GM12878 (cell line): Measurements from ENCODE around the gene WDR18. TPM values are rescaled to one million over a fixed set of nuclear protein-coding genes. Genes with fewer than 3 reads are reported as not detected.

Experiments
- ATAC-seq: fragments of 200-7000 bp; cut with Tn5 transposase; 3 replicates; pipeline ENCODE4 v1.9.1; 2020; ENCODE audit warnings: mild to moderate bottlenecking, moderate library complexity
- BruUV-seq: library from RNA; stranded (reverse); fragments of 400-500 nt; replicated peaks from 2 replicates; lab custom pipeline; 2021; lab: Mats Ljungman, UMichigan
- CTCF ChIA-PET: fragments of 300-600 bp; sonication (Branson Sonifier 250); formaldehyde crosslinking; extraction: SDS; loops from one replicate; lab custom pipeline; 2021; ENCODE audit warnings: inconsistent platforms; lab: Yijun Ruan, JAX
- POLR2A ChIA-PET: fragments of 350-600 bp; formaldehyde crosslinking; extraction: SDS; loops from one replicate; lab custom pipeline; 2021; ENCODE audit warnings: inconsistent platforms; lab: Charles Lee
- RAD21 ChIA-PET: fragments of 300-600 bp; sonication (Branson Sonifier 250); formaldehyde crosslinking; loops from one replicate; lab custom pipeline; 2023; ENCODE audit warnings: antibody characterized with exemption; ENCODE audit not compliant: unreplicated experiment; lab: Charles Lee
- SMC1A ChIA-PET: fragments of 300-600 bp; sonication (Branson Sonifier 250); formaldehyde crosslinking; loops from one replicate; lab custom pipeline; 2023; ENCODE audit not compliant: unreplicated experiment, uncharacterized antibody; lab: Charles Lee
- DNase-seq: peaks from one replicate; pipeline ENCODE4 v3.0.0-alpha.2; 2011; ENCODE audit warnings: low read depth, low spot score
- FAIRE-seq: peaks from 3 replicates; lab custom pipeline; 2011; peaks lifted over from hg19 to GRCh38; lab: Jason Lieb, UNC
- H2AFZ ChIP-seq: 2 replicates; pipeline ENCODE4 v1.6.0; 2011; ENCODE audit warnings: low read depth, low read length, control low read depth; ENCODE audit not compliant: control insufficient read depth
- H3K27ac ChIP-seq: 2 replicates; pipeline ENCODE4 v1.5.1; 2011; ENCODE audit warnings: control low read depth; ENCODE audit not compliant: control insufficient read depth, insufficient read depth
- H3K27me3 ChIP-seq, 2 experiments: replicated peaks in 1 of 2; 2 replicates each; pipeline versions ENCODE4 v1.6.0 to v1.6.1; 2011; ENCODE audit warnings: low read length in 1 of 2; ENCODE audit not compliant: control insufficient read depth in 2 of 2, insufficient read depth in 2 of 2
- H3K36me3 ChIP-seq, 2 experiments: 2 replicates each; pipeline ENCODE4 v1.5.1; 2011; ENCODE audit warnings: low read length in 1 of 2; ENCODE audit not compliant: control insufficient read depth in 2 of 2, insufficient read depth in 2 of 2
- H3K4me1 ChIP-seq: 2 replicates; pipeline ENCODE4 v1.6.1; 2011; ENCODE audit warnings: mild to moderate bottlenecking, low read length, moderate library complexity, mixed read lengths; ENCODE audit not compliant: control insufficient read depth, insufficient read depth
- H3K4me2 ChIP-seq: 2 replicates; pipeline ENCODE4 v1.6.0; 2011; ENCODE audit warnings: control low read depth; ENCODE audit not compliant: control insufficient read depth, insufficient read depth
- H3K4me3 ChIP-seq: fragments of 200-600 bp; sonication (generic); 2 replicates; pipeline ENCODE4 v1.5.1; 2016
- H3K79me2 ChIP-seq: 2 replicates; pipeline ENCODE4 v1.6.0; 2011; ENCODE audit warnings: low read length; ENCODE audit not compliant: control insufficient read depth, insufficient read depth
- H3K9ac ChIP-seq: 2 replicates; pipeline ENCODE4 v1.8.0; 2011; ENCODE audit warnings: low read length, control low read depth, mixed read lengths; ENCODE audit not compliant: control insufficient read depth, insufficient read depth
- H3K9me3 ChIP-seq: replicated peaks from 3 replicates; pipeline ENCODE4 v1.5.1; 2011; ENCODE audit warnings: mild to moderate bottlenecking, low read length; ENCODE audit not compliant: control insufficient read depth, insufficient read depth
- H4K20me1 ChIP-seq: 2 replicates; pipeline ENCODE4 v1.6.0; 2011; ENCODE audit not compliant: control insufficient read depth, insufficient read depth
- CEBPB ChIP-seq, 2 experiments: fragments of 150-350 bp in 1 of 2; IDR thresholded peaks; 2 replicates each; pipeline ENCODE4 v1.6.1; 2012 to 2014; ENCODE audit warnings: low read depth in 2 of 2, low read length in 2 of 2, borderline replicate concordance in 1 of 2, inconsistent platforms in 1 of 2
- EGR1 ChIP-seq, 2 experiments: IDR thresholded peaks; 1 replicate in 1 of 2; 2 replicates in 1 of 2; pipeline ENCODE4 v1.6.1; 2011 to 2012; ENCODE audit warnings: low read depth in 2 of 2, low read length in 2 of 2, borderline replicate concordance in 1 of 2, mild to moderate bottlenecking in 1 of 2, moderate library complexity in 1 of 2
- MYC ChIP-seq: IDR thresholded peaks from 2 replicates; pipeline ENCODE4 v1.6.1; 2011; ENCODE audit warnings: mild to moderate bottlenecking, low read length, moderate library complexity, inconsistent platforms; ENCODE audit not compliant: insufficient read depth, insufficient replicate concordance, insufficient read length, severe bottlenecking
- SP1 ChIP-seq: IDR thresholded peaks from one replicate; pipeline ENCODE4 v1.6.1; 2011; ENCODE audit warnings: low read depth, low read length
- YBX1 ChIP-seq: fragments of 450-650 bp; IDR thresholded peaks from 2 replicates; pipeline ENCODE4 v1.6.1; 2016; ENCODE audit warnings: antibody characterized with exemption
- ZNF384 ChIP-seq: IDR thresholded peaks from 2 replicates; pipeline ENCODE4 v1.6.1; 2012; ENCODE audit warnings: low read depth, mild to moderate bottlenecking, low read length, improper control_type of control experiment, borderline replicate concordance
- WGBS: methylation state at CpG from one replicate; pipeline ENCODE4 v1.1.6; 2016; ENCODE audit warnings: low lambda C conversion rate; ENCODE audit not compliant: insufficient replicate concordance, insufficient coverage; ENCODE audit errors: missing lambda C conversion rate; 5-methylcytosine and 5-hydroxymethylcytosine counted together
- in situ Hi-C: fragments of 300-500 bp; cut with MboI; formaldehyde crosslinking; loops from 9 replicates; pipeline ENCODE4 v1.14.3; 2018; ENCODE audit warnings: mixed read lengths
- intact Hi-C: fragments of 100-400 bp; cut with micrococcal nuclease; formaldehyde crosslinking; loops from one replicate; pipeline ENCODE4 v1.14.2; 2022; ENCODE audit not compliant: unreplicated experiment
- polyA plus RNA-seq, 11 experiments: library from polyadenylated mRNA; depleted of rRNA in 4 of 11; unstranded in 6 of 11; stranded (reverse) in 5 of 11; fragments of >200 nt; fragmentation: Nextera tagmentation in 4 of 11; fragmentation: Illumina TruSeq in 1 of 11; extraction: Ambion mirVana in 4 of 11; extraction: Trizol in 1 of 11; gene quantifications; 1 replicate in 1 of 11; 2 replicates in 10 of 11; pipeline versions ENCODE4 v1.2.1 to v1.2.3, GENCODE V29; 2011 to 2016; ENCODE audit warnings: inconsistent platforms in 2 of 11, missing spikeins in 2 of 11, low read depth in 1 of 11
- total RNA-seq, 4 experiments: library from RNA; depleted of rRNA in 3 of 4; stranded (reverse); fragments of >200 nt in 3 of 4; fragmentation: Illumina TruSeq in 1 of 4; extraction: Trizol in 1 of 4; gene quantifications; 2 replicates each; pipeline versions ENCODE4 v1.2.1 to v1.2.3, GENCODE V29; 2013 to 2021
- TF ChIP-seq, protein P1 (sequence below): IDR thresholded peaks from 2 replicates; pipeline ENCODE4 v1.6.1; 2011; ENCODE audit warnings: low read depth, low read length, improper control_type of control experiment, borderline replicate concordance
- TF ChIP-seq, protein P2 (sequence below): IDR thresholded peaks from 2 replicates; pipeline ENCODE4 v1.6.1; 2011; ENCODE audit warnings: low read depth, mild to moderate bottlenecking, low read length, moderate library complexity, borderline replicate concordance; ENCODE audit errors: extremely low read depth
- TF ChIP-seq, protein P3 (sequence below): IDR thresholded peaks from 2 replicates; pipeline ENCODE4 v1.6.1; 2012; ENCODE audit warnings: low read depth, low read length, improper control_type of control experiment
- TF ChIP-seq, protein P4 (sequence below): fragments of 150-350 bp; IDR thresholded peaks from 2 replicates; pipeline ENCODE4 v1.6.1; 2016; ENCODE audit warnings: low read depth, low read length

Gene WDR18
- total and polyA plus RNA-seq, 10 of the 15 experiments (the other 5 are each of a cell fraction or from before 2014, with no cell fraction given): 3.0 to 206 (median 62.3) TPM

DNA sequence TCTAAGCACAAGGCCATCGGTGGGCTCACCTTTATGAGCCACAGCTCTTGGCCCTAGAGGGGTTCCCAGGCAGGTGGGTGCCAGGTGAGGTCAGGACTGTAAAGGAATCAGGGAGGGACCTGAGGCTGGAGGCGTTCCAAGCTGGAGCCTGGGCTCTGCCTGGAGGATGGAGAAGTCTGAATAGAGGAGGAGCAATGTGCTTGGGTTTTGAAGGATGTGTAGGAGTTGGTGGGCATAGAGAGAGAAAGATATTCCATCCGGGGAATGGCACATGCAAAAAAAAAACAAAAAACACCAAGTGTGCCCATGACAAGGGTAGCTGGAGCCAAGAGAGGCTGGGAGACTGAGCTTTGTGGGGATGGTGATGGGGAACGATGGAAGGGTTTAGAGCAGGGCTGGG is 18.5 kb downstream of the WDR18 start:
- no peak for FAIRE-seq
- 43% methylated on average over 4 of the region's 4 CpGs for WGBS
- Histone ChIP-seq H3K27me3 (peaks cover 3 to 5% of the 10 kb centered on the region in 2 experiments; a peak in 3 of 4 replicates), H3K9me3 (no peaks in the 10 kb centered on the region), H4K20me1 (no peaks in the 10 kb centered on the region), H3K27ac (no peak overlapping the region), H3K4me1 (no peaks in the 10 kb centered on the region), H3K79me2 (no peaks in the 10 kb centered on the region), H3K4me3 (no peak overlapping the region), H3K4me2 (no peak overlapping the region), H2AFZ (no peak overlapping the region), H3K36me3 (no peaks in the 10 kb centered on the region; a peak in 1 of 4 replicates), H3K9ac (no peak overlapping the region)
- TF ChIP-seq CEBPB (IDR thresholded peaks at IDR 0.05; ENCODE audit: borderline replicate concordance in 1 of 2, low read depth in 2 of 2, low read length in 2 of 2) (no peak), YBX1 (no peak), SP1 (no peak)
- TF ChIP-seq, protein P1, sequence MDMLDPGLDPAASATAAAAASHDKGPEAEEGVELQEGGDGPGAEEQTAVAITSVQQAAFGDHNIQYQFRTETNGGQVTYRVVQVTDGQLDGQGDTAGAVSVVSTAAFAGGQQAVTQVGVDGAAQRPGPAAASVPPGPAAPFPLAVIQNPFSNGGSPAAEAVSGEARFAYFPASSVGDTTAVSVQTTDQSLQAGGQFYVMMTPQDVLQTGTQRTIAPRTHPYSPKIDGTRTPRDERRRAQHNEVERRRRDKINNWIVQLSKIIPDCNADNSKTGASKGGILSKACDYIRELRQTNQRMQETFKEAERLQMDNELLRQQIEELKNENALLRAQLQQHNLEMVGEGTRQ: no peak
- TF ChIP-seq, protein P2, sequence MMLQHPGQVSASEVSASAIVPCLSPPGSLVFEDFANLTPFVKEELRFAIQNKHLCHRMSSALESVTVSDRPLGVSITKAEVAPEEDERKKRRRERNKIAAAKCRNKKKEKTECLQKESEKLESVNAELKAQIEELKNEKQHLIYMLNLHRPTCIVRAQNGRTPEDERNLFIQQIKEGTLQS: no peak
- in situ Hi-C loops (no loop called here), intact Hi-C loops (no loop called here)
- DNase-seq: no peak
- ChIA-PET CTCF (interaction anchor here (0.6 kb wide), 1 partner anchor 215 kb away, joined by 3 read pairs; no protein-coding TSS in a partner anchor), RAD21 (no interaction called here), POLR2A (interaction anchor here (0.6 kb wide), 3 partner anchors 210 to 428 kb away, joined by 3 to 7 read pairs (median 5); partner anchors contain the start of gene ATP5F1D), SMC1A (no interaction called here)
- no peak for ATAC-seq
- no TSS peak for BruUV-seq

DNA sequence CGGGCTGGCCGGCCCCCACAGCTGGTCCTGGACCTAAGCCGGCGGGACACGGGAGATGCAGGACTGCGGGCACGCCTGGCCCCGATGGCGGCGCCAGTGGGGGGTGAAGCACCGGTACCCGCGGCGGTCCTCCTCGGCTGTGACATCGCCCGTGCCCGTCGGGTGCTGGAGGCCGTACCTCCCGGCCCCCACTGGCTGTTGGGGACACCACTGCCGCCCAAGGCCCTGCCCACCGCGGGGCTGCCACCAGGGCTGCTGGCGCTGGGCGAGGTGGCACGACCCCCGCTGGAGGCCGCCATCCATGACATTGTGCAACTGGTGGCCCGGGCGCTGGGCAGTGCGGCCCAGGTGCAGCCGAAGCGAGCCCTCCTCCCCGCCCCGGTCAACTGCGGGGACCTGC is 19.1 kb downstream of the WDR18 start:
- Histone ChIP-seq H3K9me3 (no peaks in the 10 kb centered on the region), H2AFZ (no peak overlapping the region), H3K9ac (no peak overlapping the region), H3K27me3 (peaks cover 3 to 5% of the 10 kb centered on the region in 2 experiments; a peak in 3 of 4 replicates), H3K4me1 (no peaks in the 10 kb centered on the region), H3K4me3 (no peak overlapping the region), H3K4me2 (no peak overlapping the region), H4K20me1 (no peaks in the 10 kb centered on the region), H3K27ac (no peak overlapping the region), H3K36me3 (no peaks in the 10 kb centered on the region; a peak in 1 of 4 replicates), H3K79me2 (no peaks in the 10 kb centered on the region)
- ATAC-seq: no peak
- BruUV-seq: no TSS peak
- ChIA-PET POLR2A (interaction anchor here (0.6 kb wide), 1 partner anchor 238 kb away, joined by 3 read pairs; the partner anchor contains the start of gene ATP5F1D), RAD21 (interaction anchor here (0.7 to 1.2 kb wide), 2 partner anchors 9 to 140 kb away, joined by 3 read pairs; no protein-coding TSS in a partner anchor), SMC1A (no interaction called here), CTCF (interaction anchor here (0.7 kb wide), 1 partner anchor 25 kb away, joined by 3 read pairs; no protein-coding TSS in a partner anchor)
- DNase-seq: no peak
- intact Hi-C loops: no loop called here
- in situ Hi-C loops: no loop called here
- 63% methylated on average over 31 of the region's 37 CpGs for WGBS
- FAIRE-seq: no peak
- TF ChIP-seq MYC (no peak), EGR1 (IDR thresholded peaks at IDR 0.05; ENCODE audit: borderline replicate concordance in 1 of 2, low read depth in 2 of 2, low read length in 2 of 2) (no peak), ZNF384 (no peak)
- TF ChIP-seq, protein P3, sequence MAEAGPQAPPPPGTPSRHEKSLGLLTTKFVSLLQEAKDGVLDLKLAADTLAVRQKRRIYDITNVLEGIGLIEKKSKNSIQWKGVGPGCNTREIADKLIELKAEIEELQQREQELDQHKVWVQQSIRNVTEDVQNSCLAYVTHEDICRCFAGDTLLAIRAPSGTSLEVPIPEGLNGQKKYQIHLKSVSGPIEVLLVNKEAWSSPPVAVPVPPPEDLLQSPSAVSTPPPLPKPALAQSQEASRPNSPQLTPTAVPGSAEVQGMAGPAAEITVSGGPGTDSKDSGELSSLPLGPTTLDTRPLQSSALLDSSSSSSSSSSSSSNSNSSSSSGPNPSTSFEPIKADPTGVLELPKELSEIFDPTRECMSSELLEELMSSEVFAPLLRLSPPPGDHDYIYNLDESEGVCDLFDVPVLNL: no peak
- TF ChIP-seq, protein P4, sequence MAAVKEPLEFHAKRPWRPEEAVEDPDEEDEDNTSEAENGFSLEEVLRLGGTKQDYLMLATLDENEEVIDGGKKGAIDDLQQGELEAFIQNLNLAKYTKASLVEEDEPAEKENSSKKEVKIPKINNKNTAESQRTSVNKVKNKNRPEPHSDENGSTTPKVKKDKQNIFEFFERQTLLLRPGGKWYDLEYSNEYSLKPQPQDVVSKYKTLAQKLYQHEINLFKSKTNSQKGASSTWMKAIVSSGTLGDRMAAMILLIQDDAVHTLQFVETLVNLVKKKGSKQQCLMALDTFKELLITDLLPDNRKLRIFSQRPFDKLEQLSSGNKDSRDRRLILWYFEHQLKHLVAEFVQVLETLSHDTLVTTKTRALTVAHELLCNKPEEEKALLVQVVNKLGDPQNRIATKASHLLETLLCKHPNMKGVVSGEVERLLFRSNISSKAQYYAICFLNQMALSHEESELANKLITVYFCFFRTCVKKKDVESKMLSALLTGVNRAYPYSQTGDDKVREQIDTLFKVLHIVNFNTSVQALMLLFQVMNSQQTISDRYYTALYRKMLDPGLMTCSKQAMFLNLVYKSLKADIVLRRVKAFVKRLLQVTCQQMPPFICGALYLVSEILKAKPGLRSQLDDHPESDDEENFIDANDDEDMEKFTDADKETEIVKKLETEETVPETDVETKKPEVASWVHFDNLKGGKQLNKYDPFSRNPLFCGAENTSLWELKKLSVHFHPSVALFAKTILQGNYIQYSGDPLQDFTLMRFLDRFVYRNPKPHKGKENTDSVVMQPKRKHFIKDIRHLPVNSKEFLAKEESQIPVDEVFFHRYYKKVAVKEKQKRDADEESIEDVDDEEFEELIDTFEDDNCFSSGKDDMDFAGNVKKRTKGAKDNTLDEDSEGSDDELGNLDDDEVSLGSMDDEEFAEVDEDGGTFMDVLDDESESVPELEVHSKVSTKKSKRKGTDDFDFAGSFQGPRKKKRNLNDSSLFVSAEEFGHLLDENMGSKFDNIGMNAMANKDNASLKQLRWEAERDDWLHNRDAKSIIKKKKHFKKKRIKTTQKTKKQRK: no peak
